GM18520 (cell line): ENCODE measurements around the gene GARIN5A.

Experiments used
- ATAC-seq: cut with Tn5 transposase; IDR thresholded peaks from one replicate; pipeline ENCODE4 v1.9.1; 2021; ENCODE audit not compliant: unreplicated experiment

Gene GARIN5A

GRCh38 chr19:50418176-50419021 lies 58.2 kb downstream of the GARIN5A start, which contains the start of gene SPIB:
Gene SPIB, plus strand, starts transcription at chr19:50418938. Its CDS starts 25 bp downstream, at chr19:50418963.
- no peak for ATAC-seq

GRCh38 chr19:50417111-50418081 lies 59.3 kb downstream of the GARIN5A start:
- no peak for ATAC-seq
